Neural crest cell (in vitro differentiated cells): ENCODE results near the gene ATPAF2. TPM values are rescaled to one million over a fixed set of nuclear protein-coding genes. Genes with fewer than 3 reads are reported as not detected.

Experiments
- DNase-seq: peaks from one replicate; pipeline ENCODE4 v3.0.0; 2021; ENCODE audit warnings: low read depth, mixed read lengths, low spot score
- H3K27ac Mint-ChIP-seq: one replicate; pipeline ENCODE4 v1.8.0; 2021; ENCODE audit warnings: mild to moderate bottlenecking, mixed read lengths; ENCODE audit not compliant: unreplicated experiment
- H3K27me3 Mint-ChIP-seq: 2 replicates; pipeline ENCODE4 v1.8.0; 2021; ENCODE audit warnings: low read depth, mild to moderate bottlenecking, mixed read lengths
- H3K36me3 Mint-ChIP-seq: 2 replicates; pipeline ENCODE4 v1.8.0; 2021; ENCODE audit warnings: low read depth, mild to moderate bottlenecking, mixed read lengths
- H3K4me1 Mint-ChIP-seq: 2 replicates; pipeline ENCODE4 v1.8.0; 2021; ENCODE audit warnings: mixed read lengths
- H3K4me3 Mint-ChIP-seq: one replicate; pipeline ENCODE4 v1.8.0; 2021; ENCODE audit warnings: mild to moderate bottlenecking, mixed read lengths
- H3K9me3 Mint-ChIP-seq: 2 replicates; pipeline ENCODE4 v1.8.0; 2021; ENCODE audit warnings: mixed read lengths
- total RNA-seq: library from RNA; stranded (reverse); gene quantifications from 2 replicates; pipeline ENCODE4 v1.2.1, GENCODE V29; 2021
- TF ChIP-seq, protein P1 (sequence below): fragments of 200-600 bp; sonication (generic); conservative IDR thresholded peaks from 2 replicates; pipeline ENCODE4 v1.5.0; 2021; ENCODE audit warnings: antibody characterized with exemption, mild to moderate bottlenecking

The ATPAF2 gene
- total RNA-seq, 1 donor from 2014 or later: 23.1 TPM

DNA sequence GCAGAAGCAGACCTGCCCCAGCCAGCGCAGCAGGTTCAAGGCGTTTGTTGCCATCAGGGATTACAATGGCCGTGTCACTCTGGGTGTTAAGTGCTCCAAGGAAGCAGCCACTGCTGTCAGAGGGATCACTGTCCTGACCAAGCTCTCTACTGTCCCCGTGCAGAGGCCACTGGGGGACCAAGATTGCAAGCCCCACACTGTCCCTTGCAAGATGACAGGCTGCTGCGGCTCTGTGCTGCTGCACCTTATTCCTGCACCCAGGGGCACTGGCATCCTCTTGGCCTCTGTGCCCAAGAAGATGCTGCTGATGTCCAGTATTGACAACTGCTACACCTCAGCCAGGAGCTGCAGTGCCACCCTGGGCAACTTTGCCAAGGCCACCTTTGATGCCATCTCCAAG is 27.7 kb downstream of the ATPAF2 start:
- no peak overlapping the region for H3K27ac Mint-ChIP-seq
- peaks cover 4% of the 10 kb centered on the region for H3K36me3 Mint-ChIP-seq
- DNase-seq: no peak
- no peaks in the 10 kb centered on the region for H3K27me3 Mint-ChIP-seq
- H3K9me3 Mint-ChIP-seq: no peaks in the 10 kb centered on the region
- no peak overlapping the region for H3K4me3 Mint-ChIP-seq
- TF ChIP-seq, protein P1, sequence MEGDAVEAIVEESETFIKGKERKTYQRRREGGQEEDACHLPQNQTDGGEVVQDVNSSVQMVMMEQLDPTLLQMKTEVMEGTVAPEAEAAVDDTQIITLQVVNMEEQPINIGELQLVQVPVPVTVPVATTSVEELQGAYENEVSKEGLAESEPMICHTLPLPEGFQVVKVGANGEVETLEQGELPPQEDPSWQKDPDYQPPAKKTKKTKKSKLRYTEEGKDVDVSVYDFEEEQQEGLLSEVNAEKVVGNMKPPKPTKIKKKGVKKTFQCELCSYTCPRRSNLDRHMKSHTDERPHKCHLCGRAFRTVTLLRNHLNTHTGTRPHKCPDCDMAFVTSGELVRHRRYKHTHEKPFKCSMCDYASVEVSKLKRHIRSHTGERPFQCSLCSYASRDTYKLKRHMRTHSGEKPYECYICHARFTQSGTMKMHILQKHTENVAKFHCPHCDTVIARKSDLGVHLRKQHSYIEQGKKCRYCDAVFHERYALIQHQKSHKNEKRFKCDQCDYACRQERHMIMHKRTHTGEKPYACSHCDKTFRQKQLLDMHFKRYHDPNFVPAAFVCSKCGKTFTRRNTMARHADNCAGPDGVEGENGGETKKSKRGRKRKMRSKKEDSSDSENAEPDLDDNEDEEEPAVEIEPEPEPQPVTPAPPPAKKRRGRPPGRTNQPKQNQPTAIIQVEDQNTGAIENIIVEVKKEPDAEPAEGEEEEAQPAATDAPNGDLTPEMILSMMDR: no peak
- H3K4me1 Mint-ChIP-seq: peaks cover 3% of the 10 kb centered on the region

DNA sequence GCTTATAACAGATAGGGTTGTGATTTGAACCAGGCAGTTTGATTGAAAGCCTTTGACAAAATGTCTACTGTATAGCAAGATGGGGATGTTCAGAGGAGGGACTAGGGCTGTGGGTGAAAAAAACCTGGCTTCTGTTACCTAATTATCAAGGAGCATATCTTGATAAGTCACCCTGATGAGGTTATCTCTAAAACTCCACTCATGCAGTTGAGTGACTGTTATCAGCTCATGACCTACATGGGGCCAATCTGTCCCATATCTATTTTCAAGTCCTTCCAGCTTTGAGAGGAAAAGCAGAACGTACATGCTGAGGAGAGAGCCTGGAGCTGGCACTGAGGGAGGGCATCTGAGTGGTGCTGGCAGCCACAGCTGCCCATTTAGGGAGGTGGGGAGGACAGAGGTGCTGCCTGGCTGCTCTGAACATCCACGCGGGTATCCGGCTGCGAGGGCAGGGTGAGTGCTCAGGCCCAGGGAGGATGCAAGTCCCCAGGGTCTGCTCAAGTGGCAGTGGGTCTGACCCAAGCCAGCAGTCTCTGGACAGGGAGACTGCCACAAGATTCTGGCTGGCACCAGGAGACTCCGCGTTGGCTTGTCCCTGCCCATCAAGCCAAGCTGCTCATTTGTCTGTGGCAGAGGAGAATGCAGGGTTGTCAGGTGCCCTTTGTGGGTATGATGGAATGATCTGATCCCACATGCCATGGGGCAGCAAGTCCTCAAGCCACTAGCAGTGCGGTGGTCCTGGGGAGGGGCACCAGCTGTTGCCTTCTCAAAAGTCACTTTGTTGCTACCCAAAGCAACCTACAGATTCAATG is 29.2 kb downstream of the ATPAF2 start:
- Mint-ChIP-seq H3K27me3 (no peaks in the 10 kb centered on the region), H3K27ac (no peak overlapping the region), H3K4me3 (no peak overlapping the region), H3K9me3 (no peaks in the 10 kb centered on the region), H3K4me1 (peaks cover 5% of the 10 kb centered on the region), H3K36me3 (peaks cover 4% of the 10 kb centered on the region)
- DNase-seq: no peak
- TF ChIP-seq, protein P1: no peak

DNA sequence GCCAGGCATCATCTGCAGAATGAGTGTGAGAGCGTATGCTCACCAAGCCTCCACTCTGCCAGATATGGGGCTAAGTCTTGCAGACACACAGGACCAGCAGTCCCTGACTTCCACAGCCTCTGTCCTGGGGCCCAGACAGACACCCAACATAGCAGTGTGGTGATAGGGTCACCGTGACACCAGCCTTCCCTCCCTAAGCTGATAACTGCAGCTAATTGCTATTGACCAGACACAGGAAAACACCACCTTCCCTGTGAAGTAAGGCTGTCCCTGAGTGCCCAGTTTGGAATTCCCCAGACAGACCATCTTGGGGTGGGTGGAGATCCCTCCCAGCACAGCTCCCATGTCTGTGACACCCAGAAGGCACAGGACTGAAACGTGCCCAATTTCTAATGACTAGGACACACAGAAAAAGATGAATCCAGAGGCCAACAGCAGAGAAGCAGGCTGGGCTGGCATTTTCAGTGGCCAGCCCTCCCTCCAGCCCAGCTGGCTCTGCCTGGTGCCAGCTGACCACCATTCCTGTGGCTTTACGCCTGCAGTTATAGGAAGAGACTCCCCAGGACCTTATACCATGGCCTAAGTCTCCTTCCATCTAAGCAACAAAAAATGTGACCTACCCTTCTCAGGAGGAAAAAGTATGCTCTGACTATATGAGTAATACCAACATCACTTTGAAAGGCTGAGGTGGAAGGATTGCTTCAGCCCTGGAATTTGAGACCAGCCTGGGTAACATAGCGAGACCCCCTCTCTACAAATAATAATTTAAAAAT is 30.3 kb downstream of the ATPAF2 start:
- Mint-ChIP-seq H3K27me3 (no peaks in the 10 kb centered on the region), H3K4me1 (peaks cover 5% of the 10 kb centered on the region), H3K4me3 (no peak overlapping the region), H3K27ac (no peak overlapping the region), H3K9me3 (no peaks in the 10 kb centered on the region), H3K36me3 (peaks cover 4% of the 10 kb centered on the region)
- TF ChIP-seq, protein P1: no peak
- no peak for DNase-seq

DNA sequence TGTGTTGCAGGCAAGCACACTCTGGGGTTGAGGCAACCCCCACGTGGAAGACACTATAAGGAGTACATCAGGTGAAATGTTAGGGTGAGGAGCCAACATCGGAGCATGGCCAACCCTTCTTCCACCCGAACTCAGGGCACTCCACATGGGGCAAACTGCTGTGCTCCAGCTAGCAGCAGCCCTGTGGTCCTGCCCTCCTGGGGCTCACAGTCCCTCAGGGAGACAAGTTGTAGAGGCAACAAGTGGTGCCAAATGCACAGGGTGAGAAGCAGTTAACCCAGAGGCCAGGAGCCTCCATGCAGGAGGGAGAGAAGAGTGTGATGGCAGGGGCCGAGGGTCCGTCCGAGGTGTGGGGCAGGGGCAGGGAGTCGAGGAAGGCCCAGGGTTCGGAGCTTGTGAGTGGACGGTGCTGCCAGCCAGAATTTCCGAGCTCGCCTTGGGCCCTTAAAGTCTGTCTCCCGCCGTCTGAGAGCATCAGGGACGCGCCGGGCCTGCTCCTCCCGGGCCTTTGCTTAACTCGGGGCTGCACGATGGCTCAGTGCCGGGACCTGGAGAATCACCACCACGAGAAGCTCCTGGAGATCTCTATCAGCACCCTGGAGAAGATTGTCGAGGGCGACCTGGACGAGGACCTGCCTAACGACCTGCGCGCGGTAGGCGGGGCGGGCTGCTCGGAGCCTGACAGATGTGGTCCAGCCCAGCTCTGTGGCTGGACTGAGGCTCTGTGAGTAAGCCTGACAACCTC is 32.3 kb downstream of the ATPAF2 start:
- TF ChIP-seq, protein P1: no peak
- Mint-ChIP-seq H3K4me3 (no peak overlapping the region), H3K4me1 (peaks cover 5% of the 10 kb centered on the region), H3K27ac (peak overlapping the region; percentile 27), H3K27me3 (no peaks in the 10 kb centered on the region), H3K36me3 (peaks cover 4% of the 10 kb centered on the region), H3K9me3 (no peaks in the 10 kb centered on the region)
- DNase-seq: no peak

DNA sequence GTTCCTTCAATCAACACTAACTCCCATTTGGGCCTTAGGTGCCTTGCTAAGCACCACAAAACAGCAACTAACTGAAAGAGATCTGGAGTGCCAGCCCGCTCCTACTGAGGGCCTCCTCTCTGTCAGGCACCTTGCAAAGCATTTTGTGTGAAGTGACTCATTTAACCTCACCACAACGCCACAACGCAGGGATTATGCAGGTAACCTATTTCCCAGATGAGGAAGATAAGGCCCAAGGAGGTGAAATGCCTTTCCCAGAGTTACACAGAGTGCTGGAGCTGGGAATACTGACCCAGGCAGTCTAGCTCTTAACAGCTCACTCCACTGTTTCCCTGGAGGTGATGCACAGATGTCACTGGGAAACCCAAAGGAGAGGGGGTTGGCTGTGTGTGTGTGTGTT is 33.5 kb downstream of the ATPAF2 start:
- Mint-ChIP-seq H3K4me3 (no peak overlapping the region), H3K27me3 (no peaks in the 10 kb centered on the region), H3K27ac (no peak overlapping the region), H3K36me3 (peaks cover 4% of the 10 kb centered on the region), H3K9me3 (no peaks in the 10 kb centered on the region), H3K4me1 (peaks cover 5% of the 10 kb centered on the region)
- TF ChIP-seq, protein P1: no peak
- no peak for DNase-seq
